RWPE1 (cell line): ENCODE data around the gene DNAJC27.

Experiments
- CTCF ChIA-PET: fragments of 350-600 bp; sonication (Branson Sonifier 250); formaldehyde crosslinking; extraction: SDS; loops from one replicate; lab custom pipeline; 2021; lab: Yijun Ruan, JAX
- POLR2A ChIA-PET: fragments of 400-600 bp; formaldehyde crosslinking; extraction: SDS; loops from one replicate; lab custom pipeline; 2020; ENCODE audit warnings: antibody characterized with exemption; ENCODE audit not compliant: low non-redundant PET; lab: Yijun Ruan, JAX
- DNase-seq: peaks from one replicate; pipeline ENCODE4 v3.0.0; 2012; ENCODE audit warnings: low spot score
- H3K27ac ChIP-seq: fragments of 450-650 bp; 2 replicates; pipeline ENCODE4 v1.5.1; 2017
- CTCF ChIP-seq: fragments of 450-650 bp; conservative IDR thresholded peaks from 2 replicates; pipeline ENCODE4 v1.5.1; 2017; ENCODE audit warnings: low read depth, mild to moderate bottlenecking

DNAJC27 gene

GRCh38 chr2:24985511-24985910 is 13.8 kb upstream of the DNAJC27 start:
- CTCF ChIA-PET: no interaction called here
- DNase-seq: no peak
- H3K27ac ChIP-seq: no peak overlapping the region
- POLR2A ChIA-PET: no interaction called here
- no peak for TF ChIP-seq CTCF

DNA sequence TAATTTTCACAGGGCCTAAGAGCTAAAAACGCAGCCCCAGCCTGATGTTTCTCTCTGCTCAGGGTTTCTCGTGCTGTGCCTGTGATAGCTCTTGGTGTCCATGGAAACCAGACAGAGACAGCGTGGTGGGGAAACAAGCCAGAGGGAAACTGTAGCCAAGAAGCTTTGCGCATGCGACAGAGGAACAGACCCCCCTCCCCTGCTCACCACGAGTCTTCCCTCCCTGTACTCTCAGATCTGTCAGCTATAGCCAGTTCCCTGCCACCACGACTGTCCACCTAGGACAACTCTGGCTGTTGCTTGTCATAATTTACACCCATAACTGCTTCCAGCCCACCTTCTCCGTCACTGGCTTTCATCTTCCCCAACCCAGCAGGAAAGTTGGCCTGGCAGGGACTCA is 13.2 kb upstream of the DNAJC27 start:
- ChIA-PET CTCF (interaction anchor here (0.5 kb wide), 1 partner anchor 86 kb away, joined by 4 read pairs; no protein-coding TSS in a partner anchor), POLR2A (no interaction called here)
- no peak for TF ChIP-seq CTCF
- no peak overlapping the region for H3K27ac ChIP-seq
- DNase-seq: no peak

- ChIA-PET CTCF (no interaction called here), POLR2A (no interaction called here)
- no peak for DNase-seq
- no peak overlapping the region for H3K27ac ChIP-seq
- no peak for TF ChIP-seq CTCF
These were observed 9.8 kb upstream of the DNAJC27 start for GRCh38 chr2:24981411-24982136.

GRCh38 chr2:24978661-24979060 is 6.9 kb upstream of the DNAJC27 start:
- no peak overlapping the region for H3K27ac ChIP-seq
- no peak for TF ChIP-seq CTCF
- CTCF ChIA-PET: no interaction called here
- POLR2A ChIA-PET: no interaction called here
- no peak for DNase-seq

GRCh38 chr2:24977631-24978030 is 5.9 kb upstream of the DNAJC27 start:
- ChIA-PET POLR2A (no interaction called here), CTCF (no interaction called here)
- no peak for TF ChIP-seq CTCF
- H3K27ac ChIP-seq: no peak overlapping the region
- no peak for DNase-seq

DNA sequence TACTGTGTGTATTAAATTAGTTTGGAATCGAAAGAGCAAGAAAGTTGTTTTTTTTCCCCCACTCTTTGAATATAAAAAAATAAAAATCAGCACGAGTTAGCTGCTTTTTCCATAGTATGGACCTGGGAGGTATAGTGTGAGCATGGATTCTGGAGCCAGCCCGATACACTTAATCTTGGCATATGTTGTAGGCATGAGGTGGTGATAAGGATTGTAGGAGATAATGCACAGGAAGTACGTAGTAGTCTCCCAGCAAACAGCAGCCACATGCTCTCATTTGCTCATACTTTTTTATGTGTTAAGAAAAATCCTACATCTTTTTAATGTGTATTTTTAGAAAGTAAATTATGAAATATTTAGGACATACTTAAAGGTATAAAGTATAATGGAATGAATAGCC is 2.1 kb upstream of the DNAJC27 start:
- ChIA-PET POLR2A (no interaction called here), CTCF (interaction anchor here (0.6 to 1.6 kb wide), 2 partner anchors 112 to 156 kb away, joined by 3 to 9 read pairs; no protein-coding TSS in a partner anchor)
- no peak for DNase-seq
- H3K27ac ChIP-seq: no peak overlapping the region
- no peak for TF ChIP-seq CTCF
